ENCODE results near the gene FZD1.

FZD1 gene

DNA sequence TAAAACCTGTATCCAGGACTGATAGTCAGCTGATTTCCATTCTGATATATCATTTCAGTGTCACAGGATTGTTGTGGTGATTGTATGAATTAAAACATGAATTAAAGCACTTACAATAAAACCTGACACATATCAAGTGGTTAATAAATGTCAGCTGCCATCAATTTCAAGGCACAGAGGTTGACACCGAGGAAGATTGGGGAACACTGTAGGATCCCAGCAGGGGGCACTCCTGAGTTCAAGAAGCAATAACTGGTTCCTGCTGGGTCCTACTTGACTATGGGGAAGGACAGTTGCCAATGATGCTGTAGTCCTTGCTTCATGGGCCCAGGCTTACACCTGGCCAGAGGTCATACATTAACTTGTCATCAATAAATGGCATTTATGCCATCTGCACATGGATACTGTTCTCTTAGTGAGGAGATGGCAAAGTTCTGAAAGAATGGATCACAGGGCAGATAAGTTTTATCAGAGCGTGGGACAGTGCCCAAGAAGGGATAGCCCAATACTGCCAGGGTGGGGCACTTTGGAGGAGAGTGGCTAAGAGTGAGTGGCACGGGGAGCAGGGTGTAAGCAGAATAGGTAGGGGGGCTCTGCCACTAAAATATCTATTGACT lies 24.1 kb downstream of the FZD1 start:
- no peaks in the 10 kb centered on the region for H3K9me3 ChIP-seq (ENCODE audit: insufficient read depth, low read length)
- no peaks in the 10 kb centered on the region for H3K36me3 ChIP-seq (ENCODE audit: low read length)
- H3K79me2 ChIP-seq (ENCODE audit: insufficient read depth, low read length): no peaks in the 10 kb centered on the region
- no peaks in the 10 kb centered on the region for H3K9me2 ChIP-seq (replicated peaks; ENCODE audit: insufficient read depth, low read length)
- no peak overlapping the region for H3K9ac ChIP-seq (ENCODE audit: low read length)
- H3K4me3 ChIP-seq (ENCODE audit: insufficient read depth, low read length, poor library complexity, severe bottlenecking): no peak overlapping the region
- TF ChIP-seq, protein P1, sequence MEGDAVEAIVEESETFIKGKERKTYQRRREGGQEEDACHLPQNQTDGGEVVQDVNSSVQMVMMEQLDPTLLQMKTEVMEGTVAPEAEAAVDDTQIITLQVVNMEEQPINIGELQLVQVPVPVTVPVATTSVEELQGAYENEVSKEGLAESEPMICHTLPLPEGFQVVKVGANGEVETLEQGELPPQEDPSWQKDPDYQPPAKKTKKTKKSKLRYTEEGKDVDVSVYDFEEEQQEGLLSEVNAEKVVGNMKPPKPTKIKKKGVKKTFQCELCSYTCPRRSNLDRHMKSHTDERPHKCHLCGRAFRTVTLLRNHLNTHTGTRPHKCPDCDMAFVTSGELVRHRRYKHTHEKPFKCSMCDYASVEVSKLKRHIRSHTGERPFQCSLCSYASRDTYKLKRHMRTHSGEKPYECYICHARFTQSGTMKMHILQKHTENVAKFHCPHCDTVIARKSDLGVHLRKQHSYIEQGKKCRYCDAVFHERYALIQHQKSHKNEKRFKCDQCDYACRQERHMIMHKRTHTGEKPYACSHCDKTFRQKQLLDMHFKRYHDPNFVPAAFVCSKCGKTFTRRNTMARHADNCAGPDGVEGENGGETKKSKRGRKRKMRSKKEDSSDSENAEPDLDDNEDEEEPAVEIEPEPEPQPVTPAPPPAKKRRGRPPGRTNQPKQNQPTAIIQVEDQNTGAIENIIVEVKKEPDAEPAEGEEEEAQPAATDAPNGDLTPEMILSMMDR (IDR thresholded peaks at IDR 0.05; ENCODE audit: insufficient read depth, low read length, poor library complexity, severe bottlenecking): peak; percentile 71
- TF ChIP-seq EZH2phosphoT487 (conservative IDR thresholded peaks at IDR 0.05; ENCODE audit: low read length): no peak
- no peak overlapping the region for H2AFZ ChIP-seq (ENCODE audit: low read depth, low read length, severe bottlenecking)
- no peaks in the 10 kb centered on the region for H3K27me3 ChIP-seq (ENCODE audit: low read length)
- no peak overlapping the region for H3K27ac ChIP-seq (ENCODE audit: low read depth, low read length)
- no peak overlapping the region for H3K4me2 ChIP-seq (ENCODE audit: low read depth, low read length, poor library complexity, severe bottlenecking)
- H4K20me1 ChIP-seq (ENCODE audit: low read depth, low read length): no peaks in the 10 kb centered on the region
- H3F3A ChIP-seq (ENCODE audit: insufficient read depth): no peaks in the 10 kb centered on the region

GRCh38 chr7:91289633-91290254 lies 25.5 kb downstream of the FZD1 start:
- no peaks in the 10 kb centered on the region for H3K79me2 ChIP-seq (ENCODE audit: insufficient read depth, low read length)
- H3K4me2 ChIP-seq (ENCODE audit: low read depth, low read length, poor library complexity, severe bottlenecking): no peak overlapping the region
- no peak overlapping the region for H3K4me3 ChIP-seq (ENCODE audit: insufficient read depth, low read length, poor library complexity, severe bottlenecking)
- no peaks in the 10 kb centered on the region for H3K9me3 ChIP-seq (ENCODE audit: insufficient read depth, low read length)
- TF ChIP-seq, protein P1 (IDR thresholded peaks at IDR 0.05; ENCODE audit: insufficient read depth, low read length, poor library complexity, severe bottlenecking): no peak
- TF ChIP-seq EZH2phosphoT487 (conservative IDR thresholded peaks at IDR 0.05; ENCODE audit: low read length): no peak
- no peak overlapping the region for H2AFZ ChIP-seq (ENCODE audit: low read depth, low read length, severe bottlenecking)
- no peaks in the 10 kb centered on the region for H3F3A ChIP-seq (ENCODE audit: insufficient read depth)
- no peak overlapping the region for H3K9ac ChIP-seq (ENCODE audit: low read length)
- H3K9me2 ChIP-seq (replicated peaks; ENCODE audit: insufficient read depth, low read length): no peaks in the 10 kb centered on the region
- H3K27me3 ChIP-seq (ENCODE audit: low read length): no peaks in the 10 kb centered on the region
- no peaks in the 10 kb centered on the region for H3K36me3 ChIP-seq (ENCODE audit: low read length)
- no peak overlapping the region for H3K27ac ChIP-seq (ENCODE audit: low read depth, low read length)
- no peaks in the 10 kb centered on the region for H4K20me1 ChIP-seq (ENCODE audit: low read depth, low read length)

DNA sequence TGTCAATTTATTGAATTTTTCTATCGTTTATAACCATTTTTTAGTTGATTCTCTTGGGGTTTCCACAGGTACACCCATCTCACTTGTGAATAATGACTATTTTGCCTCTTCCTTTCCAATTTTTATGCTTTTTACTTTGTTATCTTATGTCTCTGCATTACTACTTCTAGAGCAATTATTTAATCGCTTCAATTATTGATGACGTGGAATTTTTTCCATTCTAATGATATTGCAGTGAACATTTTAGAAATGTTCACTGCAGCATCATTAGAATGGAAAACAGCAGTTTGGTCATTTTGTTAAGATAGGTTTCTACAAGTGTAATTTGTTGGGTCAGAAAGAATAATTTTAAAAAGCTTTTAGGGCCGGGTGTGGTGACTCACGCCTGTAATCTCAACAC lies 27.1 kb downstream of the FZD1 start:
- TF ChIP-seq, protein P1 (IDR thresholded peaks at IDR 0.05; ENCODE audit: insufficient read depth, low read length, poor library complexity, severe bottlenecking): no peak
- TF ChIP-seq EZH2phosphoT487 (conservative IDR thresholded peaks at IDR 0.05; ENCODE audit: low read length): no peak
- H3K9me3 ChIP-seq (ENCODE audit: insufficient read depth, low read length): no peaks in the 10 kb centered on the region
- H3K4me2 ChIP-seq (ENCODE audit: low read depth, low read length, poor library complexity, severe bottlenecking): no peak overlapping the region
- no peaks in the 10 kb centered on the region for H3K36me3 ChIP-seq (ENCODE audit: low read length)
- H3K4me3 ChIP-seq (ENCODE audit: insufficient read depth, low read length, poor library complexity, severe bottlenecking): no peak overlapping the region
- no peaks in the 10 kb centered on the region for H3K27me3 ChIP-seq (ENCODE audit: low read length)
- no peaks in the 10 kb centered on the region for H3K9me2 ChIP-seq (replicated peaks; ENCODE audit: insufficient read depth, low read length)
- H3K9ac ChIP-seq (ENCODE audit: low read length): no peak overlapping the region
- no peaks in the 10 kb centered on the region for H4K20me1 ChIP-seq (ENCODE audit: low read depth, low read length)
- H3K27ac ChIP-seq (ENCODE audit: low read depth, low read length): no peak overlapping the region
- no peak overlapping the region for H2AFZ ChIP-seq (ENCODE audit: low read depth, low read length, severe bottlenecking)
- H3K79me2 ChIP-seq (ENCODE audit: insufficient read depth, low read length): no peaks in the 10 kb centered on the region
- no peaks in the 10 kb centered on the region for H3F3A ChIP-seq (ENCODE audit: insufficient read depth)

Data from SU-DHL-6 (cell line).